Measurements from ENCODE around the gene ABCA13. TPM values are rescaled to one million over a fixed set of nuclear protein-coding genes. Genes with fewer than 3 reads are reported as not detected.

ABCA13 gene
- total RNA-seq, 1 experiment from 2014 or later, result not detected

DNA sequence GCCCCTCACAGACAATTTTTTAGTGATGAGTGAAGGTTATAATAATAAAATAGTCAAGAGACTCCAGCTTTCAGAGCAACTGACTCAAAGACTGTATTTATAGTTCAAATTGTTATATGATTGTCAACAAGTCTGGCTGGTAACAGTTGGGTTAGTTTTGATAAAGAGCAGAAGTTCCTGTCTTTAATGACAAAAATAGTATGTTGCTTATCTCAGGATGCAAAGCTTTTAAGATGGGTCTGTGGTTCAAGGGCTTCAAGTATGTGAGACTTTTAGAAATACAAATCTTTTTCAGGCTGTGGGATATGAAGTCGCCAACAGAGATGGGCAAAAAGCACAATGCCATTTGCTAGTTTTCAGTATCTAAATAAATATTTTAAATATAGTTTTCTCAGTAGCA, 118.4 kb downstream of the ABCA13 start:
- DNase-seq (ENCODE audit: low read depth, low spot score), result no peak
- no peak for ATAC-seq
- Histone ChIP-seq H3K27ac (ENCODE audit: low read depth, low read length) (no peak overlapping the region), H3K79me2 (ENCODE audit: insufficient read depth, low read length) (no peaks in the 10 kb centered on the region), H2AFZ (ENCODE audit: low read depth, low read length, poor library complexity, severe bottlenecking) (no peak overlapping the region), H3K27me3 (ENCODE audit: insufficient read depth, low read length) (0 out of 2 replicates have a peak, but pooled peaks cover 4% of the 10 kb centered on the region), H3K9me3 (ENCODE audit: control insufficient read depth in 1 of 2, insufficient read depth in 1 of 2, low read depth in 1 of 2, low read length in 2 of 2) (no peaks in the 10 kb centered on the region), H4K20me1 (ENCODE audit: insufficient read depth) (no peaks in the 10 kb centered on the region), H3K36me3 (ENCODE audit: control insufficient read depth in 1 of 2, insufficient read depth in 2 of 2, low read length in 2 of 2) (no peaks in the 10 kb centered on the region), H3K4me2 (ENCODE audit: low read length) (no peak overlapping the region), H3K4me1 (ENCODE audit: control insufficient read depth in 1 of 2, insufficient read depth in 2 of 2, low read length in 2 of 2) (no peaks in the 10 kb centered on the region), H3K9ac (ENCODE audit: low read length) (no peak overlapping the region), H3K9me2 (ENCODE audit: insufficient read depth) (no peaks in the 10 kb centered on the region), H3K4me3 (replicated peaks in 1 of 2; ENCODE audit: low read depth in 1 of 2, low read length in 2 of 2) (no peak overlapping the region)
- ChIA-PET CTCF (no interaction called here), POLR2A (no interaction called here), RAD21 (ENCODE audit: low non-redundant PET in 1 of 2, low total read pairs in 2 of 2, uncharacterized antibody in 2 of 2, unreplicated experiment in 2 of 2) (no interaction called here)
- intact Hi-C loops (cut with micrococcal nuclease), result no loop called here
- no peak for TF ChIP-seq FOSL1 (IDR thresholded peaks at IDR 0.05; ENCODE audit: low read depth)
- no peak for TF ChIP-seq CBX3 (IDR thresholded peaks at IDR 0.05; ENCODE audit: low read depth)
- TF ChIP-seq, protein P1, sequence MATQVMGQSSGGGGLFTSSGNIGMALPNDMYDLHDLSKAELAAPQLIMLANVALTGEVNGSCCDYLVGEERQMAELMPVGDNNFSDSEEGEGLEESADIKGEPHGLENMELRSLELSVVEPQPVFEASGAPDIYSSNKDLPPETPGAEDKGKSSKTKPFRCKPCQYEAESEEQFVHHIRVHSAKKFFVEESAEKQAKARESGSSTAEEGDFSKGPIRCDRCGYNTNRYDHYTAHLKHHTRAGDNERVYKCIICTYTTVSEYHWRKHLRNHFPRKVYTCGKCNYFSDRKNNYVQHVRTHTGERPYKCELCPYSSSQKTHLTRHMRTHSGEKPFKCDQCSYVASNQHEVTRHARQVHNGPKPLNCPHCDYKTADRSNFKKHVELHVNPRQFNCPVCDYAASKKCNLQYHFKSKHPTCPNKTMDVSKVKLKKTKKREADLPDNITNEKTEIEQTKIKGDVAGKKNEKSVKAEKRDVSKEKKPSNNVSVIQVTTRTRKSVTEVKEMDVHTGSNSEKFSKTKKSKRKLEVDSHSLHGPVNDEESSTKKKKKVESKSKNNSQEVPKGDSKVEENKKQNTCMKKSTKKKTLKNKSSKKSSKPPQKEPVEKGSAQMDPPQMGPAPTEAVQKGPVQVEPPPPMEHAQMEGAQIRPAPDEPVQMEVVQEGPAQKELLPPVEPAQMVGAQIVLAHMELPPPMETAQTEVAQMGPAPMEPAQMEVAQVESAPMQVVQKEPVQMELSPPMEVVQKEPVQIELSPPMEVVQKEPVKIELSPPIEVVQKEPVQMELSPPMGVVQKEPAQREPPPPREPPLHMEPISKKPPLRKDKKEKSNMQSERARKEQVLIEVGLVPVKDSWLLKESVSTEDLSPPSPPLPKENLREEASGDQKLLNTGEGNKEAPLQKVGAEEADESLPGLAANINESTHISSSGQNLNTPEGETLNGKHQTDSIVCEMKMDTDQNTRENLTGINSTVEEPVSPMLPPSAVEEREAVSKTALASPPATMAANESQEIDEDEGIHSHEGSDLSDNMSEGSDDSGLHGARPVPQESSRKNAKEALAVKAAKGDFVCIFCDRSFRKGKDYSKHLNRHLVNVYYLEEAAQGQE (IDR thresholded peaks at IDR 0.05; ENCODE audit: low read depth), result no peak
- no peak for TF ChIP-seq TCF7L2 (IDR thresholded peaks at IDR 0.05; ENCODE audit: borderline replicate concordance, extremely low read depth, insufficient read depth, insufficient read length)
- TF ChIP-seq EZH2 (IDR thresholded peaks at IDR 0.05), result no peak
- TF ChIP-seq POLR2A (IDR thresholded peaks at IDR 0.05; ENCODE audit: borderline replicate concordance, extremely low read depth, insufficient read depth, insufficient read length), result no peak
- no peak for TF ChIP-seq ZNF274 (IDR thresholded peaks at IDR 0.05; ENCODE audit: low read depth, low read length)
- TF ChIP-seq RAD21 (IDR thresholded peaks at IDR 0.05; ENCODE audit: low read depth), result no peak
- TF ChIP-seq SRF (IDR thresholded peaks at IDR 0.05; ENCODE audit: low read depth), result no peak
- TF ChIP-seq CTCF (IDR thresholded peaks at IDR 0.05 in 2 of 3, conservative IDR thresholded peaks at IDR 0.05 in 1 of 3; ENCODE audit: borderline replicate concordance in 1 of 3, insufficient read depth in 1 of 3, low read depth in 2 of 3, low read length in 2 of 3), result no peak
- no peak for TF ChIP-seq JUND (IDR thresholded peaks at IDR 0.05)
- TF ChIP-seq ELF1 (IDR thresholded peaks at IDR 0.05; ENCODE audit: borderline replicate concordance, low read depth), result no peak
- no TSS peak for BruUV-seq (replicated peaks)
